ENCODE measurements around the gene HSPB7.

DNA sequence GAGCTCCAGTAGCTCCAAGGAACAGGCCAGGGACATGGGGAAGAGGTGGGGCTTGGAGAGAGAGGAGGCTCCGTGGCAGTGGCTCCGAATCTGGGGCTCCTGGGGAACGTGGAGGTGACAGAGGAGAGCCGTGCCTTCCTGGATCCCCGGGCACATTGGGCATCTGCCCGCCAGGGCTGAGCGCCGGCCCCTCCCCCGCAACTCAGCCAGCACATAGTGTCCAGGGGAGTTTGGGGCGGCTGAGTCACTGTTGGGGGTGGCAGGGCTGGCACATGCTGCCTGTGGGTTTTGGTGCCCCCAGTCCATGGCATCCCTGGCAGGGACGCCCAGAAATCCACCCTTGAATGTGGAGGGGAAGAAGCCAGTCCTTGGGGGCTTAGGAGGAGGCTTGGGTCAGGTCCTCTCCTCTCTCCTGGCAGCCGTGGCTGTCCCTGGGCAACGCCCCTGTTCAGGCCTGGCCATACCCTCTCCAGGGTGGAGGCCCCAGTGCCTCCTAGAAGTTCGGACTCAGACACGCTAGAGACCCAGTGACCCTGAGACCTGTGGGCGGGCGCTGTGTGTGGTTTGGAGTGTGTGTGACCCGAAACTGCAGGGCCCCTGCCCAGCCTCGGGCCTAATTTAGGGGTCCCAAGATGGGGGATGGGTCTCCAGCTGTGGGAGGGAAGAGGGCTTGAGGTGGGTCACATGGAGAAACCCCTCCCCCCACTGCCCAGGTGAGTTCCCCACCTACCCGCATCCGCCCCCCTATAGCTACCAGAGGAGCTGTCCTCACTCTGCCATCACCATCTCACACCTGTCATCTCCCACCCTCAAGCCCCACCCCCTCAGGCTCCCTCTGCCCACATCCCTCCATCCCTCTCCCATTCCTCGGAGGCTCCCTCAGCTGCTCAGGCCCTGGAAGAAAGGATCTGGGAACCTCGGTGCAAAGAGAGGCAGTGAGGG, 1.6 kb downstream of the HSPB7 start:
- TF ChIP-seq CTCF (conservative IDR thresholded peaks at IDR 0.05; ENCODE audit: low read depth in 2 of 2) = no peak
- TF ChIP-seq EZH2 (IDR thresholded peaks at IDR 0.05; ENCODE audit: low read depth, unreplicated experiment) = no peak
- TF ChIP-seq POLR2AphosphoS5 (IDR thresholded peaks at IDR 0.05; ENCODE audit: low read depth) = no peak
- TF ChIP-seq, protein P1, sequence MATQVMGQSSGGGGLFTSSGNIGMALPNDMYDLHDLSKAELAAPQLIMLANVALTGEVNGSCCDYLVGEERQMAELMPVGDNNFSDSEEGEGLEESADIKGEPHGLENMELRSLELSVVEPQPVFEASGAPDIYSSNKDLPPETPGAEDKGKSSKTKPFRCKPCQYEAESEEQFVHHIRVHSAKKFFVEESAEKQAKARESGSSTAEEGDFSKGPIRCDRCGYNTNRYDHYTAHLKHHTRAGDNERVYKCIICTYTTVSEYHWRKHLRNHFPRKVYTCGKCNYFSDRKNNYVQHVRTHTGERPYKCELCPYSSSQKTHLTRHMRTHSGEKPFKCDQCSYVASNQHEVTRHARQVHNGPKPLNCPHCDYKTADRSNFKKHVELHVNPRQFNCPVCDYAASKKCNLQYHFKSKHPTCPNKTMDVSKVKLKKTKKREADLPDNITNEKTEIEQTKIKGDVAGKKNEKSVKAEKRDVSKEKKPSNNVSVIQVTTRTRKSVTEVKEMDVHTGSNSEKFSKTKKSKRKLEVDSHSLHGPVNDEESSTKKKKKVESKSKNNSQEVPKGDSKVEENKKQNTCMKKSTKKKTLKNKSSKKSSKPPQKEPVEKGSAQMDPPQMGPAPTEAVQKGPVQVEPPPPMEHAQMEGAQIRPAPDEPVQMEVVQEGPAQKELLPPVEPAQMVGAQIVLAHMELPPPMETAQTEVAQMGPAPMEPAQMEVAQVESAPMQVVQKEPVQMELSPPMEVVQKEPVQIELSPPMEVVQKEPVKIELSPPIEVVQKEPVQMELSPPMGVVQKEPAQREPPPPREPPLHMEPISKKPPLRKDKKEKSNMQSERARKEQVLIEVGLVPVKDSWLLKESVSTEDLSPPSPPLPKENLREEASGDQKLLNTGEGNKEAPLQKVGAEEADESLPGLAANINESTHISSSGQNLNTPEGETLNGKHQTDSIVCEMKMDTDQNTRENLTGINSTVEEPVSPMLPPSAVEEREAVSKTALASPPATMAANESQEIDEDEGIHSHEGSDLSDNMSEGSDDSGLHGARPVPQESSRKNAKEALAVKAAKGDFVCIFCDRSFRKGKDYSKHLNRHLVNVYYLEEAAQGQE (IDR thresholded peaks at IDR 0.05; ENCODE audit: unreplicated experiment) = no peak
- no peak for TF ChIP-seq EZH2phosphoT487 (IDR thresholded peaks at IDR 0.05; ENCODE audit: unreplicated experiment)
- no peak for TF ChIP-seq CREB1 (CRISPR knock-in tag; IDR thresholded peaks at IDR 0.05; ENCODE audit: low read depth)
- no peak for TF ChIP-seq ZNF114 (CRISPR knock-in tag; IDR thresholded peaks at IDR 0.05)
- TF ChIP-seq STAT1 (IDR thresholded peaks at IDR 0.05; ENCODE audit: unreplicated experiment) = no peak
